HepG2 (cell line): Measurements from ENCODE around the gene BRAP. TPM values are rescaled to one million over a fixed set of nuclear protein-coding genes. Genes with fewer than 3 reads are reported as not detected.

Experiments used
- BRCA1 ChIP-seq: sonication (generic); formaldehyde crosslinking; IDR thresholded peaks from 2 replicates; pipeline ENCODE4 v1.4.0; 2020; ENCODE audit warnings: missing genetic modification reagents
- MAX ChIP-seq: IDR thresholded peaks from 2 replicates; pipeline ENCODE4 v1.6.1; 2012; ENCODE audit warnings: inconsistent platforms
- MIXL1 ChIP-seq: IDR thresholded peaks from 2 replicates; pipeline ENCODE4 v1.6.1; 2016
- MLX ChIP-seq: IDR thresholded peaks from 2 replicates; pipeline ENCODE4 v1.6.1; 2016
- MTF2 ChIP-seq: sonication (generic); formaldehyde crosslinking; IDR thresholded peaks from 2 replicates; pipeline ENCODE4 v1.5.0; 2020; ENCODE audit warnings: missing genetic modification reagents, borderline replicate concordance
- SOX6 ChIP-seq, 2 experiments: fragments of 450-650 bp in 1 of 2; sonication (generic) in 1 of 2; formaldehyde crosslinking in 1 of 2; IDR thresholded peaks; 2 replicates each; pipeline versions ENCODE4 v1.4.0 to v1.6.1; 2017 to 2020; ENCODE audit warnings: antibody characterized with exemption in 1 of 2, mild to moderate bottlenecking in 1 of 2, missing genetic modification reagents in 1 of 2
- SSRP1 ChIP-seq: IDR thresholded peaks from 2 replicates; pipeline ENCODE4 v1.6.1; 2016; ENCODE audit warnings: control low read depth
- ZBTB1 ChIP-seq: sonication (generic); formaldehyde crosslinking; IDR thresholded peaks from 2 replicates; pipeline ENCODE4 v1.4.0; 2020; ENCODE audit warnings: missing genetic modification reagents, borderline replicate concordance
- ZBTB7A ChIP-seq: sonication (generic); formaldehyde crosslinking; IDR thresholded peaks from 2 replicates; pipeline ENCODE4 v1.8.0; 2022; ENCODE audit warnings: mild to moderate bottlenecking, missing genetic modification reagents
- ZNF12 ChIP-seq: sonication (generic); formaldehyde crosslinking; IDR thresholded peaks from 2 replicates; pipeline ENCODE4 v1.5.0; 2020; ENCODE audit warnings: missing genetic modification reagents
- ZNF260 ChIP-seq: sonication (generic); formaldehyde crosslinking; IDR thresholded peaks from 2 replicates; pipeline ENCODE4 v1.4.0; 2020; ENCODE audit warnings: missing genetic modification reagents, low read depth, mild to moderate bottlenecking, borderline replicate concordance
- ZNF34 ChIP-seq: sonication (generic); formaldehyde crosslinking; IDR thresholded peaks from 2 replicates; pipeline ENCODE4 v1.4.0; 2020; ENCODE audit warnings: mild to moderate bottlenecking, missing genetic modification reagents, borderline replicate concordance
- ZNF44 ChIP-seq: sonication (generic); formaldehyde crosslinking; IDR thresholded peaks from 2 replicates; pipeline ENCODE4 v1.5.1; 2020; ENCODE audit warnings: mild to moderate bottlenecking, missing genetic modification reagents
- ZNF558 ChIP-seq: sonication (generic); formaldehyde crosslinking; IDR thresholded peaks from 2 replicates; pipeline ENCODE4 v1.9.0; 2022; ENCODE audit warnings: mild to moderate bottlenecking, missing genetic modification reagents, borderline replicate concordance
- ZNF703 ChIP-seq: sonication (generic); formaldehyde crosslinking; IDR thresholded peaks from 2 replicates; pipeline ENCODE4 v1.5.1; 2020; ENCODE audit warnings: missing genetic modification reagents, mild to moderate bottlenecking, moderate library complexity, borderline replicate concordance
- ZNF747 ChIP-seq: sonication (generic); formaldehyde crosslinking; IDR thresholded peaks from 2 replicates; pipeline ENCODE4 v1.8.1; 2023; ENCODE audit warnings: missing genetic modification reagents, mild to moderate bottlenecking, borderline replicate concordance
- ZNF75D ChIP-seq: sonication (generic); formaldehyde crosslinking; IDR thresholded peaks from 2 replicates; pipeline ENCODE4 v1.8.1; 2023; ENCODE audit warnings: missing genetic modification reagents, mild to moderate bottlenecking, borderline replicate concordance
- ZNF788 ChIP-seq: sonication (generic); formaldehyde crosslinking; IDR thresholded peaks from 2 replicates; pipeline ENCODE4 v1.5.0; 2020; ENCODE audit warnings: mild to moderate bottlenecking, missing genetic modification reagents, borderline replicate concordance
- polyA plus RNA-seq, 8 experiments: library from polyadenylated mRNA; depleted of rRNA in 3 of 8; stranded (reverse) in 7 of 8; unstranded in 1 of 8; fragments of >200 nt; fragmentation: Illumina TruSeq in 4 of 8; extraction: Trizol in 4 of 8; gene quantifications; 2 replicates each; pipeline versions ENCODE4 v1.2.1 to v1.2.3, GENCODE V29; 2011 to 2016; ENCODE audit warnings: low read depth in 4 of 8, missing spikeins in 1 of 8, mixed read lengths in 1 of 8; ENCODE audit not compliant: insufficient read depth in 1 of 8
- total RNA-seq, 5 experiments: library from RNA; depleted of rRNA; stranded (reverse); fragments of >200 nt; fragmentation: Illumina TruSeq; extraction: Trizol; gene quantifications; 2 replicates each; pipeline ENCODE4 v1.2.3, GENCODE V29; 2016; ENCODE audit warnings: low read depth in 1 of 5
- TF ChIP-seq, protein P1 (sequence below): sonication (generic); formaldehyde crosslinking; IDR thresholded peaks from 2 replicates; pipeline ENCODE4 v1.4.0; 2020; ENCODE audit warnings: mild to moderate bottlenecking, missing genetic modification reagents, borderline replicate concordance
- TF ChIP-seq, protein P2 (sequence below): sonication (generic); formaldehyde crosslinking; IDR thresholded peaks from 2 replicates; pipeline ENCODE4 v1.4.0; 2020; ENCODE audit warnings: low read depth, mild to moderate bottlenecking, missing genetic modification reagents
- TF ChIP-seq, protein P3 (sequence below): sonication (generic); formaldehyde crosslinking; IDR thresholded peaks from 2 replicates; pipeline ENCODE4 v1.4.0; 2020; ENCODE audit warnings: mild to moderate bottlenecking, missing genetic modification reagents

The BRAP gene
- total and polyA plus RNA-seq, 2 of the 13 experiments (the other 11 are each of a cell fraction or from before 2014, with no cell fraction given) = 8.1 to 15.4 TPM

- TF ChIP-seq SSRP1 = no peak
- TF ChIP-seq ZBTB1 (CRISPR knock-in tag) = no peak
- TF ChIP-seq ZNF34 (CRISPR knock-in tag) = no peak
- 0 out of 2 replicates have a peak, but pooled peaks have one; percentile 5 for TF ChIP-seq MAX
- TF ChIP-seq ZNF788 (CRISPR knock-in tag) = no peak
- TF ChIP-seq MLX = no peak
- TF ChIP-seq, protein P1, sequence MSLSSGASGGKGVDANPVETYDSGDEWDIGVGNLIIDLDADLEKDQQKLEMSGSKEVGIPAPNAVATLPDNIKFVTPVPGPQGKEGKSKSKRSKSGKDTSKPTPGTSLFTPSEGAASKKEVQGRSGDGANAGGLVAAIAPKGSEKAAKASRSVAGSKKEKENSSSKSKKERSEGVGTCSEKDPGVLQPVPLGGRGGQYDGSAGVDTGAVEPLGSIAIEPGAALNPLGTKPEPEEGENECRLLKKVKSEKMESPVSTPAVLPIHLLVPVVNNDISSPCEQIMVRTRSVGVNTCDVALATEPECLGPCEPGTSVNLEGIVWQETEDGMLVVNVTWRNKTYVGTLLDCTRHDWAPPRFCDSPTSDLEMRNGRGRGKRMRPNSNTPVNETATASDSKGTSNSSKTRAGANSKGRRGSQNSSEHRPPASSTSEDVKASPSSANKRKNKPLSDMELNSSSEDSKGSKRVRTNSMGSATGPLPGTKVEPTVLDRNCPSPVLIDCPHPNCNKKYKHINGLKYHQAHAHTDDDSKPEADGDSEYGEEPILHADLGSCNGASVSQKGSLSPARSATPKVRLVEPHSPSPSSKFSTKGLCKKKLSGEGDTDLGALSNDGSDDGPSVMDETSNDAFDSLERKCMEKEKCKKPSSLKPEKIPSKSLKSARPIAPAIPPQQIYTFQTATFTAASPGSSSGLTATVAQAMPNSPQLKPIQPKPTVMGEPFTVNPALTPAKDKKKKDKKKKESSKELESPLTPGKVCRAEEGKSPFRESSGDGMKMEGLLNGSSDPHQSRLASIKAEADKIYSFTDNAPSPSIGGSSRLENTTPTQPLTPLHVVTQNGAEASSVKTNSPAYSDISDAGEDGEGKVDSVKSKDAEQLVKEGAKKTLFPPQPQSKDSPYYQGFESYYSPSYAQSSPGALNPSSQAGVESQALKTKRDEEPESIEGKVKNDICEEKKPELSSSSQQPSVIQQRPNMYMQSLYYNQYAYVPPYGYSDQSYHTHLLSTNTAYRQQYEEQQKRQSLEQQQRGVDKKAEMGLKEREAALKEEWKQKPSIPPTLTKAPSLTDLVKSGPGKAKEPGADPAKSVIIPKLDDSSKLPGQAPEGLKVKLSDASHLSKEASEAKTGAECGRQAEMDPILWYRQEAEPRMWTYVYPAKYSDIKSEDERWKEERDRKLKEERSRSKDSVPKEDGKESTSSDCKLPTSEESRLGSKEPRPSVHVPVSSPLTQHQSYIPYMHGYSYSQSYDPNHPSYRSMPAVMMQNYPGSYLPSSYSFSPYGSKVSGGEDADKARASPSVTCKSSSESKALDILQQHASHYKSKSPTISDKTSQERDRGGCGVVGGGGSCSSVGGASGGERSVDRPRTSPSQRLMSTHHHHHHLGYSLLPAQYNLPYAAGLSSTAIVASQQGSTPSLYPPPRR = no peak
- TF ChIP-seq ZNF703 = no peak
- TF ChIP-seq ZNF558 (CRISPR knock-in tag) = no peak
- no peak for TF ChIP-seq BRCA1
- TF ChIP-seq, protein P2, sequence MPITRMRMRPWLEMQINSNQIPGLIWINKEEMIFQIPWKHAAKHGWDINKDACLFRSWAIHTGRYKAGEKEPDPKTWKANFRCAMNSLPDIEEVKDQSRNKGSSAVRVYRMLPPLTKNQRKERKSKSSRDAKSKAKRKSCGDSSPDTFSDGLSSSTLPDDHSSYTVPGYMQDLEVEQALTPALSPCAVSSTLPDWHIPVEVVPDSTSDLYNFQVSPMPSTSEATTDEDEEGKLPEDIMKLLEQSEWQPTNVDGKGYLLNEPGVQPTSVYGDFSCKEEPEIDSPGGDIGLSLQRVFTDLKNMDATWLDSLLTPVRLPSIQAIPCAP (CRISPR knock-in tag) = no peak
- TF ChIP-seq MIXL1 (CRISPR knock-in tag) = 0 out of 2 replicates have a peak, but pooled peaks have one; percentile 19
- peak; percentile 62; the same call in 1 of the 2 replicates for TF ChIP-seq ZBTB7A (CRISPR knock-in tag)
- no peak for TF ChIP-seq MTF2 (CRISPR knock-in tag)
- TF ChIP-seq, protein P3, sequence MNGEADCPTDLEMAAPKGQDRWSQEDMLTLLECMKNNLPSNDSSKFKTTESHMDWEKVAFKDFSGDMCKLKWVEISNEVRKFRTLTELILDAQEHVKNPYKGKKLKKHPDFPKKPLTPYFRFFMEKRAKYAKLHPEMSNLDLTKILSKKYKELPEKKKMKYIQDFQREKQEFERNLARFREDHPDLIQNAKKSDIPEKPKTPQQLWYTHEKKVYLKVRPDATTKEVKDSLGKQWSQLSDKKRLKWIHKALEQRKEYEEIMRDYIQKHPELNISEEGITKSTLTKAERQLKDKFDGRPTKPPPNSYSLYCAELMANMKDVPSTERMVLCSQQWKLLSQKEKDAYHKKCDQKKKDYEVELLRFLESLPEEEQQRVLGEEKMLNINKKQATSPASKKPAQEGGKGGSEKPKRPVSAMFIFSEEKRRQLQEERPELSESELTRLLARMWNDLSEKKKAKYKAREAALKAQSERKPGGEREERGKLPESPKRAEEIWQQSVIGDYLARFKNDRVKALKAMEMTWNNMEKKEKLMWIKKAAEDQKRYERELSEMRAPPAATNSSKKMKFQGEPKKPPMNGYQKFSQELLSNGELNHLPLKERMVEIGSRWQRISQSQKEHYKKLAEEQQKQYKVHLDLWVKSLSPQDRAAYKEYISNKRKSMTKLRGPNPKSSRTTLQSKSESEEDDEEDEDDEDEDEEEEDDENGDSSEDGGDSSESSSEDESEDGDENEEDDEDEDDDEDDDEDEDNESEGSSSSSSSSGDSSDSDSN (CRISPR knock-in tag) = no peak
- TF ChIP-seq ZNF260 (CRISPR knock-in tag) = no peak
- TF ChIP-seq SOX6 (IDR thresholded peaks at IDR 0.05) = no peak
- TF ChIP-seq SOX6 (CRISPR knock-in tag; IDR thresholded peaks at IDR 0.05) = peak; percentile 63
- TF ChIP-seq ZNF12 = no peak
- TF ChIP-seq ZNF75D (CRISPR knock-in tag) = no peak
- no peak for TF ChIP-seq ZNF44
- no peak for TF ChIP-seq ZNF747 (CRISPR knock-in tag)
Measured at GRCh38 chr12:111596985-111597830, 88.5 kb downstream of the BRAP start (continued).
